Measurements from ENCODE around the gene NLGN3.

DNA sequence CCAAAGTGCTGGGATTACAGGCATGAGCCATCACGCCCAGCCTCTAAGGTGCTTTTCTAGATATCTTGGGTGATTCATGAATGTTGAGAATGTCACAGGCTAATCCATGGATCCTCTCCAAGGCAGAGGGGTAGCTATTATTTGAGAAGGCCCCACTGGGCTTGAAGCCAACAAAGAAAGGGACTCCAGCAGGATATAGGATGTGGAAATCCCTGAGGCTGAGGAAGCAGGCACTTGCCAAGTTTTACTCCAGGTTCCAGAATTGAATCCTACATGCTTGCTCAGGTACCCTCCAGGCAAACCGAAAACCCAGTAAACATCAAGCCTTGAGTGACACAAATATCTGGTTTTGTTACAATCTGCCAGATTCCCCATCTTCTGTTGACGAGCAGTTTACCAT lies 15.8 kb downstream of the NLGN3 start:
- TF ChIP-seq, protein P1, sequence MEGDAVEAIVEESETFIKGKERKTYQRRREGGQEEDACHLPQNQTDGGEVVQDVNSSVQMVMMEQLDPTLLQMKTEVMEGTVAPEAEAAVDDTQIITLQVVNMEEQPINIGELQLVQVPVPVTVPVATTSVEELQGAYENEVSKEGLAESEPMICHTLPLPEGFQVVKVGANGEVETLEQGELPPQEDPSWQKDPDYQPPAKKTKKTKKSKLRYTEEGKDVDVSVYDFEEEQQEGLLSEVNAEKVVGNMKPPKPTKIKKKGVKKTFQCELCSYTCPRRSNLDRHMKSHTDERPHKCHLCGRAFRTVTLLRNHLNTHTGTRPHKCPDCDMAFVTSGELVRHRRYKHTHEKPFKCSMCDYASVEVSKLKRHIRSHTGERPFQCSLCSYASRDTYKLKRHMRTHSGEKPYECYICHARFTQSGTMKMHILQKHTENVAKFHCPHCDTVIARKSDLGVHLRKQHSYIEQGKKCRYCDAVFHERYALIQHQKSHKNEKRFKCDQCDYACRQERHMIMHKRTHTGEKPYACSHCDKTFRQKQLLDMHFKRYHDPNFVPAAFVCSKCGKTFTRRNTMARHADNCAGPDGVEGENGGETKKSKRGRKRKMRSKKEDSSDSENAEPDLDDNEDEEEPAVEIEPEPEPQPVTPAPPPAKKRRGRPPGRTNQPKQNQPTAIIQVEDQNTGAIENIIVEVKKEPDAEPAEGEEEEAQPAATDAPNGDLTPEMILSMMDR (IDR thresholded peaks at IDR 0.05) = no peak
- TF ChIP-seq EZH2 (IDR thresholded peaks at IDR 0.05; ENCODE audit: borderline replicate concordance, insufficient read depth, low read depth, low read length, poor library complexity, severe bottlenecking) = no peak
